GF-D8 (cell line): Measurements from ENCODE around the gene OLIG1.

ENCODE experiments used
- DNase-seq: peaks from one replicate; lab custom pipeline; 2025; lab: John Stamatoyannopoulos, UW

Gene OLIG1, protein sequence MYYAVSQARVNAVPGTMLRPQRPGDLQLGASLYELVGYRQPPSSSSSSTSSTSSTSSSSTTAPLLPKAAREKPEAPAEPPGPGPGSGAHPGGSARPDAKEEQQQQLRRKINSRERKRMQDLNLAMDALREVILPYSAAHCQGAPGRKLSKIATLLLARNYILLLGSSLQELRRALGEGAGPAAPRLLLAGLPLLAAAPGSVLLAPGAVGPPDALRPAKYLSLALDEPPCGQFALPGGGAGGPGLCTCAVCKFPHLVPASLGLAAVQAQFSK

DNA sequence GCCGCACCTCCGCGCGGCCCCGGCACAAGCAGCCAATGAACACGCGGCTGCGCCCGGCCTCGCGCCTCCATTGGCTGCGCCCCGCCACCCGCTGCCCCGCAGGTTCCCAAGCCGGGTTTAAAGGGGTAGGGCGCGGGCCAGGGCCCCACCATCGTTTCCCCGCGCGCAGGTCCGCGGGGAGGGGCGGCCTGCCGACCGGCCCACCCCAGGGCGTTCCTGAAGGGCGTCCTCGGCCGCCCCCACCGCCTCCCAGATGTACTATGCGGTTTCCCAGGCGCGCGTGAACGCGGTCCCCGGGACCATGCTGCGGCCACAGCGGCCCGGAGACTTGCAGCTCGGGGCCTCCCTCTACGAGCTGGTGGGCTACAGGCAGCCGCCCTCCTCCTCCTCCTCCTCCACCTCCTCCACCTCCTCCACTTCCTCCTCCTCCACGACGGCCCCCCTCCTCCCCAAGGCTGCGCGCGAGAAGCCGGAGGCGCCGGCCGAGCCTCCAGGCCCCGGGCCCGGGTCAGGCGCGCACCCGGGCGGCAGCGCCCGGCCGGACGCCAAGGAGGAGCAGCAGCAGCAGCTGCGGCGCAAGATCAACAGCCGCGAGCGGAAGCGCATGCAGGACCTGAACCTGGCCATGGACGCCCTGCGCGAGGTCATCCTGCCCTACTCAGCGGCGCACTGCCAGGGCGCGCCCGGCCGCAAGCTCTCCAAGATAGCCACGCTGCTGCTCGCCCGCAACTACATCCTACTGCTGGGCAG lies at the start of gene OLIG1:
Gene OLIG1, plus strand, starts transcription at position 148 of the 750 bp plus-strand sequence. Its CDS starts 106 bp downstream, at position 254.
- DNase-seq, result peak; percentile 78

DNA sequence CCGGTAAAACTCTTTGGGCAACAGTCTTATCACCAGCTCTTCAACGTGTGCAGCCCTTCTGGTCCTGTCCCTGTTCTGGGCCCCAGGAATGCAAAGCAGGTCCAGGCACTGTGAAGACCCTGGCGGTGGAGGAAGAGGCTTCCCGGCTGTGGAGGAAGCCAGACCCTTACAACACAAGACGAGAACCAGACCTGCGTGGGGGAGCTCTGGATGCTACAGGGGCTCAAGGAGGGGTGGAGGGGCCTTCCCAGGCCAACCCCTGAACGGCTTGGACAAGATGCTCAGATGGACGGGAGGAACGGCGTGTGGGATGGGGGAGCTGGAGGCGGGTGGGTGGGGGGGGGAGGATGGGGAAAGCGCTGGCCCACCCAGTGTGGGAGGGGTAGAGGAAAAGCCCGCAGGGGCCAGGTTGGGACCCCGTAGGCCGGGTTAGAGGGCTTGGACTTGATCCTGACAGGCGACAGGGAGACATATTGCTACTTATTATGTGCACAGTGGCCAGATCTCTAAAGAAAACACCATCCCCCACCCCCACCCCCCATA lies 49.3 kb upstream of the OLIG1 start:
- no peak for DNase-seq

GRCh38 chr21:33021150-33021549 lies 48.8 kb upstream of the OLIG1 start:
- DNase-seq, result no peak

DNA sequence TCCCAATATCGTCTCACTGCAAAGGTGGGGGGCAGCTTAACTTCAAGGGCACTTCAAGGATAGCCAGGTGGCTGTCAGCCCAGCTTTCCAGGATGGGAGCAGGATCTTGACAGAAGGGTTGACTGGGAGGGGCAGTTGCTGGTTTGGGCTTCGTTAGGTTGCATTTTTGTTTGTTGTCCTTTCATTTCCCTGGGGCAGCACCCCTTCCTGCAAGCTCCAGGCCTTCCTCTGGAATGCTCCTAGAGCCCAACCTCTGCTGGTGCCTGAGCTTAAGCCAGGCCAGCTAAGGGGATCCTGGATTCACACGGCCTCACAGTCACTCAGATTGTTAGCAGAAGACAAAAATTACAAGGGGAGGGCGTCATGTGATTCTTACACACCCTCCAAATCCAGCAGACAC lies 48.3 kb upstream of the OLIG1 start:
- no peak for DNase-seq

GRCh38 chr21:33022489-33022827 lies 47.5 kb upstream of the OLIG1 start:
- no peak for DNase-seq

- no peak for DNase-seq
These were observed 46.9 kb upstream of the OLIG1 start for GRCh38 chr21:33022828-33023573.

DNA sequence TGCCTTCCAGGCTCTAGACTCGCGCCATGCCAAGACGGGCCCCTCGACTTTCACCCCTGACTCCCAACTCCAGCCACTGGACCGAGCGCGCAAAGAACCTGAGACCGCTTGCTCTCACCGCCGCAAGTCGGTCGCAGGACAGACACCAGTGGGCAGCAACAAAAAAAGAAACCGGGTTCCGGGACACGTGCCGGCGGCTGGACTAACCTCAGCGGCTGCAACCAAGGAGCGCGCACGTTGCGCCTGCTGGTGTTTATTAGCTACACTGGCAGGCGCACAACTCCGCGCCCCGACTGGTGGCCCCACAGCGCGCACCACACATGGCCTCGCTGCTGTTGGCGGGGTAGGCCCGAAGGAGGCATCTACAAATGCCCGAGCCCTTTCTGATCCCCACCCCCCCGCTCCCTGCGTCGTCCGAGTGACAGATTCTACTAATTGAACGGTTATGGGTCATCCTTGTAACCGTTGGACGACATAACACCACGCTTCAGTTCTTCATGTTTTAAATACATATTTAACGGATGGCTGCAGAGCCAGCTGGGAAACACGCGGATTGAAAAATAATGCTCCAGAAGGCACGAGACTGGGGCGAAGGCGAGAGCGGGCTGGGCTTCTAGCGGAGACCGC lies 46.3 kb upstream of the OLIG1 start:
- DNase-seq, result peak; percentile 43

DNA sequence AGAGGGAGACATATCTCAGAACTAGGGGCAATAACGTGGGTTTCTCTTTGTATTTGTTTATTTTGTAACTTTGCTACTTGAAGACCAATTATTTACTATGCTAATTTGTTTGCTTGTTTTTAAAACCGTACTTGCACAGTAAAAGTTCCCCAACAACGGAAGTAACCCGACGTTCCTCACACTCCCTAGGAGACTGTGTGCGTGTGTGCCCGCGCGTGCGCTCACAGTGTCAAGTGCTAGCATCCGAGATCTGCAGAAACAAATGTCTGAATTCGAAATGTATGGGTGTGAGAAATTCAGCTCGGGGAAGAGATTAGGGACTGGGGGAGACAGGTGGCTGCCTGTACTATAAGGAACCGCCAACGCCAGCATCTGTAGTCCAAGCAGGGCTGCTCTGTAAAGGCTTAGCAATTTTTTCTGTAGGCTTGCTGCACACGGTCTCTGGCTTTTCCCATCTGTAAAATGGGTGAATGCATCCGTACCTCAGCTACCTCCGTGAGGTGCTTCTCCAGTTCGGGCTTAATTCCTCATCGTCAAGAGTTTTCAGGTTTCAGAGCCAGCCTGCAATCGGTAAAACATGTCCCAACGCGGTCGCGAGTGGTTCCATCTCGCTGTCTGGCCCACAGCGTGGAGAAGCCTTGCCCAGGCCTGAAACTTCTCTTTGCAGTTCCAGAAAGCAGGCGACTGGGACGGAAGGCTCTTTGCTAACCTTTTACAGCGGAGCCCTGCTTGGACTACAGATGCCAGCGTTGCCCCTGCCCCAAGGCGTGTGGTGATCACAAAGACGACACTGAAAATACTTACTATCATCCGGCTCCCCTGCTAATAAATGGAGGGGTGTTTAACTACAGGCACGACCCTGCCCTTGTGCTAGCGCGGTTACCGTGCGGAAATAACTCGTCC lies 45.5 kb upstream of the OLIG1 start:
- DNase-seq, result peak; percentile 32

GRCh38 chr21:33025106-33025488 lies 44.8 kb upstream of the OLIG1 start:
- no peak for DNase-seq

GRCh38 chr21:33025489-33026442 lies 44.2 kb upstream of the OLIG1 start, which contains the start of gene OLIG2:
Gene OLIG2 (plus strand): TSS chr21:33025935. CDS start chr21:33026863, 928 bp downstream.
- DNase-seq, result peak; percentile 75

DNA sequence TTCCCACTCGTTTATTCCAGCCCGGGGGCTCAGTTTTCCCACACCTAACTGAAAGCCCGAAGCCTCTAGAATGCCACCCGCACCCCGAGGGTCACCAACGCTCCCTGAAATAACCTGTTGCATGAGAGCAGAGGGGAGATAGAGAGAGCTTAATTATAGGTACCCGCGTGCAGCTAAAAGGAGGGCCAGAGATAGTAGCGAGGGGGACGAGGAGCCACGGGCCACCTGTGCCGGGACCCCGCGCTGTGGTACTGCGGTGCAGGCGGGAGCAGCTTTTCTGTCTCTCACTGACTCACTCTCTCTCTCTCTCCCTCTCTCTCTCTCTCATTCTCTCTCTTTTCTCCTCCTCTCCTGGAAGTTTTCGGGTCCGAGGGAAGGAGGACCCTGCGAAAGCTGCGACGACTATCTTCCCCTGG lies 43.5 kb upstream of the OLIG1 start:
- DNase-seq, result no peak

DNA sequence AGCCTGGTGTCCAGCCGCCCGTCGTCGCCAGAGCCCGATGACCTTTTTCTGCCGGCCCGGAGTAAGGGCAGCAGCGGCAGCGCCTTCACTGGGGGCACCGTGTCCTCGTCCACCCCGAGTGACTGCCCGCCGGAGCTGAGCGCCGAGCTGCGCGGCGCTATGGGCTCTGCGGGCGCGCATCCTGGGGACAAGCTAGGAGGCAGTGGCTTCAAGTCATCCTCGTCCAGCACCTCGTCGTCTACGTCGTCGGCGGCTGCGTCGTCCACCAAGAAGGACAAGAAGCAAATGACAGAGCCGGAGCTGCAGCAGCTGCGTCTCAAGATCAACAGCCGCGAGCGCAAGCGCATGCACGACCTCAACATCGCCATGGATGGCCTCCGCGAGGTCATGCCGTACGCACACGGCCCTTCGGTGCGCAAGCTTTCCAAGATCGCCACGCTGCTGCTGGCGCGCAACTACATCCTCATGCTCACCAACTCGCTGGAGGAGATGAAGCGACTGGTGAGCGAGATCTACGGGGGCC lies 43.0 kb upstream of the OLIG1 start:
- no peak for DNase-seq

DNA sequence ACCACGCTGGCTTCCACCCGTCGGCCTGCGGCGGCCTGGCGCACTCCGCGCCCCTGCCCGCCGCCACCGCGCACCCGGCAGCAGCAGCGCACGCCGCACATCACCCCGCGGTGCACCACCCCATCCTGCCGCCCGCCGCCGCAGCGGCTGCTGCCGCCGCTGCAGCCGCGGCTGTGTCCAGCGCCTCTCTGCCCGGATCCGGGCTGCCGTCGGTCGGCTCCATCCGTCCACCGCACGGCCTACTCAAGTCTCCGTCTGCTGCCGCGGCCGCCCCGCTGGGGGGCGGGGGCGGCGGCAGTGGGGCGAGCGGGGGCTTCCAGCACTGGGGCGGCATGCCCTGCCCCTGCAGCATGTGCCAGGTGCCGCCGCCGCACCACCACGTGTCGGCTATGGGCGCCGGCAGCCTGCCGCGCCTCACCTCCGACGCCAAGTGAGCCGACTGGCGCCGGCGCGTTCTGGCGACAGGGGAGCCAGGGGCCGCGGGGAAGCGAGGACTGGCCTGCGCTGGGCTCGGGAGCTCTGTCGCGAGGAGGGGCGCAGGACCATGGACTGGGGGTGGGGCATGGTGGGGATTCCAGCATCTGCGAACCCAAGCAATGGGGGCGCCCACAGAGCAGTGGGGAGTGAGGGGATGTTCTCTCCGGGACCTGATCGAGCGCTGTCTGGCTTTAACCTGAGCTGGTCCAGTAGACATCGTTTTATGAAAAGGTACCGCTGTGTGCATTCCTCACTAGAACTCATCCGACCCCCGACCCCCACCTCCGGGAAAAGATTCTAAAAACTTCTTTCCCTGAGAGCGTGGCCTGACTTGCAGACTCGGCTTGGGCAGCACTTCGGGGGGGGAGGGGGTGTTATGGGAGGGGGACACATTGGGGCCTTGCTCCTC lies 42.3 kb upstream of the OLIG1 start:
- no peak for DNase-seq

GRCh38 chr21:33028287-33028670 lies 41.7 kb upstream of the OLIG1 start:
- no peak for DNase-seq

- no peak for DNase-seq
These were observed 41.1 kb upstream of the OLIG1 start for GRCh38 chr21:33028773-33029384.

- no peak for DNase-seq
These were observed 40.5 kb upstream of the OLIG1 start for GRCh38 chr21:33029385-33029921.

- DNase-seq, result no peak
These were observed 39.9 kb upstream of the OLIG1 start for GRCh38 chr21:33029975-33030461.

DNA sequence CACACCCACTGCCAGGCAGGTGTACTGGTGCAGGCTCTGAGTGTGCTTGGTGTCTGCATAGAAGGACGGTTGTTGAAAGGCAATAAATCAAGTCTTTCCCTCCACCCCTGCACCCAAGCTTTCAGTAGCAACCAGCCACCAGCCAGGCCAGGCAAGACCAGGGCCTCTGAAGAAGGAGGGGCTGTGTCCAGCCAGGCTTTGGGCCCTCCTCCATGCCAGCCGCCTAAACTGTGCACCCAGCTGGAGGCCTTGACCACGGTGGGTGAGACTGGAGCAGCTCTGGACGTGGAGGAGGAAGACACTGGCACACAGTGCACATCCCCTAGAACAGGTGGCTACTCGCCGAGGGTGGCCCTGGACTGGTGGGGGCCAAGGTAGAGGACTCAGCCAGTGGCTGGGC lies 39.3 kb upstream of the OLIG1 start:
- DNase-seq, result no peak
